ENCODE measurements around the gene LGALS8. TPM values are rescaled to one million over a fixed set of nuclear protein-coding genes. Genes with fewer than 3 reads are reported as not detected.
A peak's percentile ranks its signal among the peaks of the same experiment; 100 is the strongest.

LGALS8 gene
- total RNA-seq, 6 experiments from 2014 or later = 27.4 to 37.5 (median 35.0) TPM

DNA sequence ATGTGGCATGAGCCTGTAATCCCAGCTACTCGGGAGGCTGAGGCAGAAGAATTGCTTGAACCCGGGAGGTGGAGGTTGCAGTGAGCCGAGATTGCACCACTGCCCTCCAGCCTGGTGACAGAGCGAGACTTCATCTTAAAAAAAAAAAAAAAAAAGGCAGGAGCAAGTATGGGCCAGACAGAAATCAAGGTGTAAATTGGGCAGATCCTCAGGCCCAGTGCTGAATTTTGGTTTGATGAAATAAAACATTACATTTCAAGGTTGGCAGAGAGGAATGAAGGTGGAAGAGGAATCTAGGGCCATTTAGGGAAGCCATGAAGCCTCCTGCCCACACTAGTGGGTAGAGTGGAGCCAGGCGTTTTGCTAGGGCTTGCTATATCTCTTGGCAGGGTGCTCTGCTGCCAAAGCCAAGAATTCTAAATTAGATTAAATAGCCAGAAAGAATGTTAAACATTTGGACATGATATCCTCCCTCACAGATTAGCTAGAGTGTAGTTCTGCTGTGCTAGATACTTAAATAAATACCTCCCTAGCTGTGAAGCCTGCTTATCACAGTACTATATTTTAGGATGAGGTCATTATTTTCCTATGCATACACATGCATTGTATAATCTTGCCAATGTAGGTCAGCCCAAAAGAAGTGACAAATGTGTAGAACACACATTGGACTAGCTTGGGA is 16.6 kb upstream of the LGALS8 start:
- H3K9me3 Mint-ChIP-seq = no peaks in the 10 kb centered on the region
- H3K4me3 Mint-ChIP-seq = no peak overlapping the region
- peaks cover 16% of the 10 kb centered on the region for H3K27me3 Mint-ChIP-seq (ENCODE audit: insufficient read depth)
- peak; percentile 7 for DNase-seq
- peaks cover 26% of the 10 kb centered on the region for H3K4me1 Mint-ChIP-seq (ENCODE audit: low read depth)
- no peak overlapping the region for H3K27ac Mint-ChIP-seq
- no peak for TF ChIP-seq CTCF (IDR thresholded peaks at IDR 0.05)
- no peaks in the 10 kb centered on the region for H3K36me3 Mint-ChIP-seq (ENCODE audit: low read depth)

DNA sequence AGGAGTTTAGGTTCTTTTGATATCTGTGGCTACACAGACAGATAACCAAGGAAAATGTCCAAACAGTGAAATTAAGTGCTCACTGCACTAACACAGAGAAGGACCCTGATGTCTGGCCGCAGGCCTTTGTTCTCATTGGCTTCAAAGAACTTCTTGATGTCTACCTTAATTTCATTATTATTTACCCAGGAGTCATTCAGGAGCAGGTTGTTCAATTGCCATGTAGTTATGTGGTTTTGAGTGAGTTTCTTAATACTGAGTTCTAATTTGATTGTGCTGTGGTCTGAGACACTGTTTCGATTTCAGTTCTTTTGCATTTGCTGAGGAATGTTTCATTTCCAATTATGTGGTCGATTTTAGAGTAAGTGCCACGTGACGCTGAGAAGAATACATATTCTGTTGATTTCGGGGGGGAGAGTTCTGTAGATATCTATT is 15.2 kb upstream of the LGALS8 start:
- Mint-ChIP-seq H3K4me1 (ENCODE audit: low read depth) (peaks cover 14% of the 10 kb centered on the region), H3K9me3 (no peaks in the 10 kb centered on the region), H3K27ac (no peak overlapping the region), H3K27me3 (ENCODE audit: insufficient read depth) (peaks cover 16% of the 10 kb centered on the region), H3K4me3 (no peak overlapping the region; the same call in 1 of the 2 replicates), H3K36me3 (ENCODE audit: low read depth) (no peaks in the 10 kb centered on the region)
- DNase-seq = no peak
- no peak for TF ChIP-seq CTCF (IDR thresholded peaks at IDR 0.05)

- no peak for TF ChIP-seq CTCF (IDR thresholded peaks at IDR 0.05)
- peaks cover 16% of the 10 kb centered on the region for H3K27me3 Mint-ChIP-seq (ENCODE audit: insufficient read depth)
- no peaks in the 10 kb centered on the region for H3K36me3 Mint-ChIP-seq (ENCODE audit: low read depth)
- no peak overlapping the region for H3K27ac Mint-ChIP-seq
- H3K4me3 Mint-ChIP-seq = no peak overlapping the region
- no peaks in the 10 kb centered on the region for H3K9me3 Mint-ChIP-seq
- H3K4me1 Mint-ChIP-seq (ENCODE audit: low read depth) = peaks cover 14% of the 10 kb centered on the region
- no peak for DNase-seq
Measured at GRCh38 chr1:236509203-236509602, 14.6 kb upstream of the LGALS8 start.

GRCh38 chr1:236509647-236510401 is 14.0 kb upstream of the LGALS8 start:
- TF ChIP-seq CTCF (IDR thresholded peaks at IDR 0.05) = peak; percentile 19; the same call in 1 of the 2 replicates
- Mint-ChIP-seq H3K9me3 (no peaks in the 10 kb centered on the region), H3K36me3 (ENCODE audit: low read depth) (no peaks in the 10 kb centered on the region), H3K4me1 (ENCODE audit: low read depth) (peaks cover 14% of the 10 kb centered on the region), H3K27me3 (ENCODE audit: insufficient read depth) (peaks cover 16% of the 10 kb centered on the region), H3K4me3 (no peak overlapping the region), H3K27ac (no peak overlapping the region)
- no peak for DNase-seq

- Mint-ChIP-seq H3K27me3 (ENCODE audit: insufficient read depth) (peaks cover 19% of the 10 kb centered on the region), H3K4me1 (ENCODE audit: low read depth) (peaks cover 23% of the 10 kb centered on the region), H3K36me3 (ENCODE audit: low read depth) (no peaks in the 10 kb centered on the region), H3K4me3 (no peak overlapping the region), H3K27ac (no peak overlapping the region), H3K9me3 (no peaks in the 10 kb centered on the region)
- no peak for TF ChIP-seq CTCF (IDR thresholded peaks at IDR 0.05)
- no peak for DNase-seq
Measured at GRCh38 chr1:236511735-236512418, 11.9 kb upstream of the LGALS8 start.

Data from HFFc6 (cell line).